Spleen (tissue), 7 donors: ENCODE measurements around the gene GSTA2.
"Not testable (repeated sequence)": the region's sequence is repeated elsewhere in the genome, so short reads cannot be mapped to it uniquely, and the experiment has no call there.

Experiments used
- CTCF ChIP-seq, 11 experiments: fragments of 200-600 bp in 7 of 11; fragments of 450-650 bp in 4 of 11; sonication (generic) in 4 of 11; IDR thresholded peaks in 8 of 11; conservative IDR thresholded peaks in 3 of 11; 1 replicate in 7 of 11; 2 replicates in 4 of 11; pipeline versions ENCODE4 v1.4.0 to v1.8.0; 2016 to 2021; ENCODE audit warnings: antibody characterized with exemption in 11 of 11, inconsistent platforms in 4 of 11, mild to moderate bottlenecking in 1 of 11
- POLR2AphosphoS5 ChIP-seq, 3 donors: sonication (generic); formaldehyde crosslinking; IDR thresholded peaks; one replicate each; pipeline ENCODE4 v1.5.1; 2017; ENCODE audit warnings: antibody characterized with exemption in 3 of 3
- donor health status: DM: no; HTN: no; CAD: no; lungs with moderate emphysema.
- donor health status: DM: no; HTN: no; CAD: no.
- donor health status: DM: no; HTN: no; CAD: no.

GRCh38 chr6:52704781-52705502 lies 58.3 kb downstream of the GSTA2 start:
- not testable (repeated sequence) for TF ChIP-seq POLR2AphosphoS5 (IDR thresholded peaks at IDR 0.05); CTCF (IDR thresholded peaks at IDR 0.05 in 8 of 11, conservative IDR thresholded peaks at IDR 0.05 in 3 of 11)
